Middle frontal gyrus (tissue), 1 donor: ENCODE measurements around the gene VSIG10L2.
A peak's percentile ranks its signal among the peaks of the same experiment; 100 is the strongest.
"Not testable (repeated sequence)": the region's sequence is repeated elsewhere in the genome, so short reads cannot be mapped to it uniquely, and the experiment has no call there.

Experiments used
- DNase-seq: peaks from one replicate; pipeline ENCODE4 v3.0.0-alpha.2; 2015; ENCODE audit warnings: low spot score; ENCODE audit errors: extremely low spot score

Gene VSIG10L2

DNA sequence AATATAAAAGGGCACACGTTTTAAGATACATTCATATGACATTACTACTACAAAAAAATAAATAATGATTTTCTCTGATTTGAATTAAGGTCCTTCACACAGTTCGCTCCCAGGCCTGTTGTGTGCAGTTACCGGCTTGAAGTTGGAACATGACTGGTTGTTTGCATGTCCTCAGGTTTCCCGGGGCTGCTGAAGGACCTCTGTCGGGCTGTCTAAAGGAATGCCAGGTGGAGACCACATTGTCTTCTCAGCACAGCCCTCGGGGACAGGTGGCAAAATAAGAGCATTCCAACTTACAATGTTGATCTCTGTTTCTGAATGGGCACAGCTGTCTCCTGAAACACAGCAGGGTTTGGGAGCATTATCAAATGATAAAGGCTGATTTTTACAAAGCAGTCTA, 14.9 kb downstream of the VSIG10L2 start:
- no peak for DNase-seq

DNA sequence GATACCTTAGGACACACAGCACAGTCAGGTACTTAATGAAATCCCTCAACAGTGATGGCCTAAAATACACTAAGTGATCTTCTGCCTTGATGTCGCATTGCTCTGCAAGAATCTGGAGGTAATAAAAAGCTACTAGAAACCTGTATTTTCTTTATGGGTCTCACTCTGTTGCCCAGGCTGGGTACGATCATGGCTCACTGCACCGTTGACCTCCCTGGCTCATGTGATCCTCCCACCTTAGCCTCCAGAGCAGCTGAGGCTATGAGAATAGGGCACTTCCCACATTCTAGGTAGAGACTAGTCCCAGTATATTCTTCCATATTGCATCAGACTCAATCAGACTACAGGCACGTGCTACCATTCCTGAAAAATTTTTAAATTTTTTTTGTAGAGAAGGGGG, 21.7 kb downstream of the VSIG10L2 start:
- no peak for DNase-seq

DNA sequence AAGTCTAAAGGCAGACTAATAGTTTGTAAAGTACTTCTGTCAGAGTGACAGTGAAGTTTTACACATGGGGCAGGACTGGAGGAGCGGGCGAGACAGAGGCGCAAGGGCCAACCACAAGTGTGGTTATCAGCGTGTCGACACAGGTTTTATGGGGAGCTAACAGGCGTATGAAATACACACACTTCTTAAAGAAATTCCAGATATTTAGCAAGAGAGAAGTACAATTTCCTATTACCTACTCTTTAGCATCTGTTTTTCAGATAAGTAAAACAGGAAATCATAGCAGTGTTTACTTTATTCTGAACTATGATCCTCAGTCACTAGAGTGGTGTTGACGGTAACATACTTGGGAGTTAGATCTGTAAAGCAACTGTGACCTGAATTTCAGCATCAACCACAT, 22.5 kb downstream of the VSIG10L2 start:
- DNase-seq, result no peak

DNA sequence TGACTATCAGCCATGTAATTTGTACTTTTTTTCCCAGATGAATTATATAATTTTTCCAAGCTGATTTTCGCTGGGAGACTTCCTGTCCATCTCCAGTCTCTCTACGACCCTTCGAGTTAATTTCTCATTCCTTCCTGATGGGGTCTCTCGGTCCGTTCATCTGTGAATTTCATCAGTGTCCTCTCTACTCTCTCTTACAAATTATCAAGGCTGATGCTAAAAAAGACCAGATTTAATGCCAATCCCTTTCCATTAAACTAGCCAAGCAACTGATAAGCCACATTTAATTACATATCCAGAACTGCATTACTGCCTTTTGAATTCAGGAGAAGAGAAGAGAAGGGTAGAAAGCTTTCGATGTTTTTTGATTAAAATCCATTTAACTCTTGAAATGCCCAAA, 25.8 kb downstream of the VSIG10L2 start:
- DNase-seq, result no peak

DNA sequence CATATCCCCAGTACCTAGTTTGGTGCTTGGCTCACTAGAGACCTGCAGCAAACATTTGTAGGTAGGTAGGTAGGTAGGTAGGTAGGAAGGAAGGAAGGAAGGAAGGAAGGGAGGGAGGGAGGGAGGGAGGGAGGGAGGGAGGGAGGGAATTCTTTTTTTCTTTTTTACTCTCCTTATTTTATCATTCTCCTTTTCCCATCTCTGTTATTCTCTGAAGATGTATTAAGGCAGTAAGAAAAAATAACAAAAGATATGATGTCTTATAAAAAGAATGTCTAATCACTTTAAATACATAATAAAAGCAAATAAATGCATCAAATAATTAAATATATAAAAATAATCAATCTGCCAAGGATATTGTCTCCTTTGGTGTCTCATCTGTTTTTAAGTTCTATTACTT, 28.4 kb downstream of the VSIG10L2 start:
- DNase-seq, result no peak

DNA sequence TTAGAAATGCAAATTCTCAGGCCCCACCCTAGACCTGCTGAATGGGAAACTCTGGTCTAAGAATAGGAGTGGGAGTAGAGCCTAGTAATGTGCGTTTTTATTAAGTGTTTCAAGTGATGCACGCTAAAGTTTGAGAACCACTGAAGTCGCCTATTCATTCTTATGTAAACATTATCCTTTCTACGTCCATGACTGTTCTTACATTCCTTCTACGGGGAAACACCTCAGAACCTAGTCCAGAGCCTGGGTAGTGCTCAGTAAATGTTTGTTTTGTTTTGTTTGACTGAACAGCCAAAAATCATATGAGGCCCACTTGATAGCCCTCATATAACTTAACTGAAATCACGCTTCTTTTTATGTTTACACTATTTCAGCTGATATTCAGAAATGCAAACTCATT, 29.8 kb downstream of the VSIG10L2 start:
- DNase-seq, result no peak

DNA sequence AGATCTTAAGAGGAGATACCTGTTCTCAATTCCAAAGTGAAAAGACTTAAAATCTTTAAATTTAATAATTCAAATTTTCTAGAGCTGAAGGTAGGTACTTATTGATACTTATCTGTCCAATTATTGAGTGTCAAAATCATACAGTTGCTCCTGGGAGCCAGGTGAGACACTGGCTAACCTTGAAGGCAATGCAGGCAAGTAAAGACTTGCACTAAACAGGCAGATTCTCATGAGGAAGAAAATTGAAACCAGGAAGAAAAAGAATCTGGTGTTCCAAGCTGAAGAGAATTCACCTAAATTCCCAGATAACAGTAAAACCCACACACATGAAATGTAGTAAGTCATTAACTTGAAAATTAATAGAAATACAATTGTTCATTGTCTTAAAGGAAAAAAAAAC, 30.3 kb downstream of the VSIG10L2 start:
- no peak for DNase-seq

DNA sequence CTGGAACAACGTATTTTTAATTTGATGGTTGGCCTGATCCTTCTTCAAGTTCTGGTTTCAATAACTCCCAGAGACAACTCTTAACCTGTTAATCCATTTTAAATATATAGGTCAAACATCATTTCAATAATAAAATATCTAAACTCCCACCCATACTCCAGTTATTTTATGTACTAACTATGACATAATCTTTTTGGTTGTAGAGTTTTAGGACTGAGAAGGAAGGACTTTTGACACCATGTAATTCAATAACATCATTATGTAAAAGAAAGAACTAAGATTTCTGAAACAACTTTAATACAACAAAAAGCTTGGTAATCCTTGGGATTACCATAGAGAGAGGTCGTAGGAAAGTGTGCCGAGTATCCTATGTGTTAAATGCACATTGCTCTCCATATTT, 31.5 kb downstream of the VSIG10L2 start:
- DNase-seq, result no peak

DNA sequence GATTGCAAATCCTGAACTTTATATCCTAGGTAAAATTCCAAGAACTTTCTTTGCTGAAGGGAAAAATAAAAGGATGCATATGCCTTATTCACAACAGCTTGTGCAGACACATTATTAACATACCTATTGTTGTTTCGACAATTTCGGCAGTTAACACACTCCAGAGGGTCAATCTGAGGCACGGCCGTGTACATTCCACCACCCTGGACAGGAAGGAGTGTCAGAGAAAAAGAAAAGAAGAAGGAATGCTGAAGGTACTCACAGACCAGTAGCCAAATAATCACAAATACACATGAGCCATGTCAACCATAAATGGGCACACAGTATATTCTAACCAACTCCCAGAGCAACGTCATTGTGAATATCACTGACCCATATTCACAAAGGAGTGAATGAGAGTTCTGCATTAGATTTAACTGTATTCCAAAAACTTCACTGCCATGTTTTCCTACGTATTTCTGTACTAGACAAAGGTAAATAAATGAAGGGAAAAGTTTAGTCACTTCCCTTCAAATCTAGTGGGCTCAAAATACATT, 32.4 kb downstream of the VSIG10L2 start:
- no peak for DNase-seq

DNA sequence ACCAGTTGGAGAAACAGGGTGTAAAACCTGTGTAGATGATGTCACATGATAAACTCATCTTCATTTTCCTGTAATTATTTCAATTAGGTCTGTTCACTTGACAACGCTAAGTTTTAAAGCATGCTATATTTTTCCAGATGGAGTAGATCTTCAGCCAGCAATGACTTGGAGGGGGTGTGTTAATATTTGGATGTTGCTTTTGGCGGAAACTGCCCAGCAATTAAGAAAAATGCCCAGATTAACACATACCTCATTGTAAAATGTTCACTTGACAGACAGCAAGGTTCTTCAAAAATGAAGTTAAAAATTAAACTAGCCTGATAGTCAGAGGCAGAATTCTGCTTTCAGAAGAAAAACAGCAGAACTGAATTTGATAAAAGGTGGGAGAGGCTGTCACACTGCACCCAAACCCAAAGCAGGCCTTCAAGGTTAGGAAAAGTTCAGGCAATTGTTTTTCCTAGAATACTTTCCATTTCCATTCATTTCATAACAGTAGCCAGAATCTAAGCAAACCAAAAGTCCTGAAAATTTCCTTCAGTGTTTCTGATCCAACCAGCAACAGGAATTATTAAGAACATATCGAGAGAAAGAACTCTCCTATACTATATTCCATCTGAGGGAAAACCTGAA, 33.0 kb downstream of the VSIG10L2 start:
- no peak for DNase-seq

DNA sequence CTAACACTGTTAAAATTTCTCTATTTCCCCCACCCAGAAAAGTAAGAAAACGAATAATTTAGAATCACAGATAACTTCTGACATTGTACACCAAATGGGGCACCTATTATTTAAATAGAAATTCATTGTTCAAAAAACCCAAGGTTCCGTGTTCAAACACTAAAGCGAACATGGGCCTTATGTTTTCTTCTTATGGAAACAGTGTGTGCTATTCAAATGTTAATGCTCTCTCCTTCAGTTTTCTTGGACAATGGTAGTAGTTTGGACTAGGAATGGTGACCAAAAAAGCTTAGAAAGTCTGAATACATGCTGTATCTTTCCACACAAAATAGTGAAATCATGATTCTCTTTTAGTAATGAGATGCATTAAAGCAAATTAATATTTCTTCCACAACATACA, 33.7 kb downstream of the VSIG10L2 start:
- no peak for DNase-seq

DNA sequence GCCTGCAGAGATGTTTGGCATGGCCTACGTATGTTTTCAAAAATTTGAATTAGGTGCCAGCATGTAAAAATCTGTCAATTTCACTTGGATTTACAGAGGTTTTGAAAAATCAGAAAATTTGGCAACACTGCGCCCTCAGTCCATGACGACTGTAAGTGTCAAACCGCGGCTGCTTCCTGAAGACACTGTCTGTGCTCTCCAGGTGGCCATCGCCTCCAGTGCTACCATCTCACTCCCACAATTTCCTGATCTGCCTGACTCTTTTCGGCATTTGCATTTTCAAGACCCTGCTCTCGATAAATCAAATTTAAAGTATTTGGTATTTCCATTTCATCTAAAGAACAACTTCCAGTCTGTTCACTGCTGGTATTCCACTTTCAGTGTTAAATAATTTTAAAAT, 34.6 kb downstream of the VSIG10L2 start:
- DNase-seq, result no peak

DNA sequence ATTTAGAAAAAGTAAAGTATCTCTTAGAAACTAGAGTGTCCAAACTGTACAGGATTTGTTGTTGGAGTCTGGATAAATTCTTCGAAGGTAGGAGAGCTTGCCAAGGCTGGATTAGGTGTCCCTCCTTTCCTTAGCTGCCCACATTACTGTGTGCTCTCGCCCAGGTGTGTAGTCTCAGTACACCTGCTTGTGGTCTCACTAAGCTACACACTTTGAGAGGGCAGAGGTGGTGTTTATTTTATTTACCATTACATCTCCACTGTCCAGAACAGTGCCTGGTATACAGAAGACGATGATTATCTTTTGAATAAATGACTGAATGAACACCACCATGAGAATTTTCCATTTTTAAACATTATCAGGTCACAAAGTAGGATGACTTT, 36.5 kb downstream of the VSIG10L2 start:
- no peak for DNase-seq

DNA sequence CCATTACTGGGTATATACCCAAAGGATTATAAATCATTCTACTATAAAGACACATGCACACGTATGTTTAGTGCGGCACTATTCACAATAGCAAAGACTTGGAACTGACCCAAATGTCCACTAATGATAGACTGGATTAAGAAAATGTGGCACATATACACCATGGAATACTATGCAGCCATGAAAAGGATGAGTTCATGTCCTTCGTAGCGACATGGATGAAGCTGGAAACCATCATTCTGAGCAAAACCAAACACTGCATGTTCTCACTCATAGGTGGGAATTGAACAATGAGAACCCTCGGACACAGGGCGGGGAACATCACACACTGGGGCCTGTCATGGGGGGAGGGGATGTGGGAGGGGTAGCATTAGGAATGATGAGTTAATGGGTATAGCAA, 40.1 kb downstream of the VSIG10L2 start:
- DNase-seq, result not testable (repeated sequence)

DNA sequence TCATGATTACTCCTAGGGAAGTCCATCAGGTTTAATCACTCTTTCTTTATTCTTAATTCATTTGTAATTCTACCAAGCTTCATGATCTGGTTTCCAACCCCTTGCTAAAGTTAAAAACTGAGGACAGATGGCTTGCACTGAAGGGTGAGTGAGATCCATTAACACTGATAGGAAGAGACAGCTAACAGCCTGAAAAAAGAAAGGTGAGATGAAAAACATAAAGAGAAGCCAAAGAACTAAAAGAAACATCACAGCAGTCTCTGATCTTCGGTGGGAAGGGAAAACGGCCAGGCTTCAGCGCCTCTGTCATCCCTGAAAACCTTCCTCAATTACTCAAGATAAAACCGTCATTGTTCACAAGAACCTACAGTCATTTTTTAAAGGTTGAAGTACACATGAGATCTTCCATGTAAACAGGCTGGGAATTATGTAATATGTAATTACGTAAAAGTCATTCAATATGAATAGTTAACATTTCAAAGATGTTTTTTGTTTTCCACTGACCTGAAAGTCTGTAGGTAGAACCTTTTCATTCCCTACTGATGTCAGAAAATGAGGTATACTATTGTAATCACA, 41.3 kb downstream of the VSIG10L2 start:
- no peak for DNase-seq

DNA sequence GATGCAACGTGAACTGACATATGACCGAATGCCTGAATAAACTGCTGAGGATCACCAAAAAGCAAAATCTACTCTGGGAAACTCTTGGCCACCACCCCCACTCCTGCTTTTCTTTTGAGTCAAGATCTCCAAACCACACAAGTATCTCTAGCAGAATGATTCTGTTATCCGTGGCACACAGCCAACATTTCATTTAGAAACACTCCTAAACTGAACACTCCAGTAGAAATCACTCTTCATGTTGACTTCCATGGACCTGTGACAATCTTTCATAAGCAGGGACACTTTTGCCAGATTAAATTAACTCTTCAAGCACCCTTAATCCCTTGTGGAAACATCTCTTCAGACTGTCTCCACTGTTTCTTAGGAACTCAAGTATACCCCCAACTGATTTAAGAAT, 44.4 kb downstream of the VSIG10L2 start:
- peak; percentile 47 for DNase-seq

DNA sequence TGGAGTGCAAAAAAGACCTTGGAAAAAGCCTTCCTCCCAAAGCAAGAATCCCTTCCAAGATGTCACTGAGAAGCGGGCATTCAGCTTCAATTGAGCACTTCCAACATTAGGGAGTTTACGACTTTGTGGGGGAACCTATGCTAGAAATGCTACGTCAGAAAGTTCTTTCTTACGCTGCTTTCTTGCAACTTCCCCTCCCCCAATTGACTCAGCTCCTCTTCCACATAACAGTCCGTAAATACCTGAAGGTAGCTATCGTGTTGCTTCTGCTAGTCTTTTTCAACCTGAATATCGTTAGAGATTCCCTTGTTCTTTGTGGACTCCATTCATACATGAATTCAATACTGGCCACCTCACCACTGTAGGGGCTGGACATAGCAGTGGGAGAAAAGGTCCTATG, 47.0 kb downstream of the VSIG10L2 start:
- no peak for DNase-seq

DNA sequence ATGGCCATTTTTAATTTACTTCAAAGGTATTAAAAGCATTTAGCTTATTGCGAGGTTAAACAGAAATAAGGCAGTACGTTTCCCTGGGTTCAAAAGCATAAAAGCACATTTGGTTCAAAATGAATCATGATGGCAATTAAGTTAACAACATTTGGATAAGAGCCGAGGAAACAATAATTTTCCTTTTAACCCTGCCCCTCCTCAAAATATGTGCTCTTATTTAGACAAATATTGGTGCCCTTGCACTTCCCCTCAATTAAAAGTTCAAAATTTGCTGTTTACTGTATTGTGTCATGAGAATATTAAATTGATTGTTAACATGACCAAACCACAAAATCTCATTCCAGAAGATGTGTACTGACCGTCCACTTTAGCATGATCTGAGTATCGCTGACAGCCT, 48.7 kb downstream of the VSIG10L2 start:
- DNase-seq, result no peak

DNA sequence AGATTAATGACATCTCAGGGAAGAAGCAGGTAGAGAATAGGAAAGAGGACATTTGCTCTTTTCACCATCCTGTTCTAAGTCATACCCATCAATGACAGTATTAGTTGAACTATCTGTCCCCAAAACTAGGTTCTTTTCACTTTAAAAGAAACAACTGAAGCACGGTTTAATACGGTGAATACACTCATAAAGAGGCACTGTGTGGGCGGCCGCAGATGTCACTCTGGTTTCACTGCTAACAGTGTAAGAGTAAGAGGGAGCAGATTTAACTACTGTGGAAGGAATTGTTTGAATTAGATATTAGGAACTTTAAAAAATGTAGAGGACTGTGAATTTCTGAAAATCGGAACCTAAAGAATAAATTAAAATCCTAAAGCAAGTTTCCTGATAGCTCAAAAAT, 49.5 kb downstream of the VSIG10L2 start:
- no peak for DNase-seq

DNA sequence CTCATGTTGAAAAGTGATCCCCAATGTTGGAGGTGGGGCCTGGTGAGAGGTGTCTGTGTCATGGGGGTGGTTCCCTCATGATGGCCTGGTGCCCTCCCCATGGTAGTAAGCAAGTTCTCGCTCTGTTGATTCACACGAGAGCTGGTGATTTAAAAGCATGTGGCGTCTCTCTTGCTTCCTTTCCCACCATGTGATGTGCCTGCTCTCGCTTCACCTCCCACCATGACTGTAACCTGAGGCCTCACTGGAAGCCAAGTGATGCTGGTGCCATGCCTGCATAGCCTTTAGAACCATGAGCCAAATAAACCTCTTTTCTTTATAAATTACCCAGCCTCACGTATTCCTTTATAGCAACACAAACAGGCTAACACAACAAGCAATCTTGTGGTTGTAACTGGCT, 52.4 kb downstream of the VSIG10L2 start:
- DNase-seq, result no peak

DNA sequence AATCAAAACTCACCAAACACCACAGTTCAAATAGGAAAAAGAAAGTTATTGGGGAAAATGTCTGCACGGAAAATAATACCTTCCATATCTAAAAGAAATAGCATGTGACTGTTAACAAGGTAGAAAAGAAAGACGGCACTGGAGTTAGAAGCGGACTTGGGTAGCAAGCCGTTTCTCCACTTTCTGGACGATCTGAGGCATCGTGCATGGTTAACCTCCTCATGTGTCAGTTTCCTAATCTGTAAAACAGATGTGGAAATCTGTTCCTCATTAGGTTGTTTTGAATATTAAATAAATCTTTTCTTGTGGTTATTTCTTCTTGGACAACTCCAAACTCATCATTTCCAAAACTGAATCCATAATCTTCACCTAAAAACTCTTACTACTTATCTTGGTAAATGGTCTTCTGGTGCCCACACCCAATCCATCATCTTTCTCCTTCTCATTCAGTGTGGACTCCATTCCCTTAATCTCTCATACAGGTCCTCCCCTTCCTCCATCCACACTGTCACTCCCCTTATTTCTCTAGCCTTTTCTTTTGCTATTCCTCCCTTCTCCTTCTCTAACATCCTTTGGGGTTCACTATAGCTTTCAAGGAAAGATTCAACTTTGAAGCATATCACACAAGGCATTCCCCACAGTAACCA, 53.5 kb downstream of the VSIG10L2 start:
- no peak for DNase-seq

DNA sequence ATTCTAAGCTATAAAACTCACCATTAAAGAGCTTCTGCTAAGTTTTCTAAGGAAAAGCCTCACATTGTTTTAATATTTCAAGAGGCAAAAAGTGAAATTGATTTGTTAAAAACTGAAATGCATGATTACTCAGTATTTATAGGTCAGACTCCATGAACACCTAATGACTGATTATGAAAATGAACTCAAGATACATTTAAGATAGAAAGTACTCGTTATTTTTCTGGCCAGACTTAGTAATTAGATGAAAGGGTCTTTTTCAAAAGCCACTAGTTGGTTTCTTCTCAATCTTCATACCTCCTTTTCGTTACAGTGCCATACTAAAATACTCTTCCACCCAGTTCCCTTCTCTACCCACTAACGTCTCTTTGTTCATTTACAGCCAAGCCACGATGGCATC, 56.3 kb downstream of the VSIG10L2 start:
- no peak for DNase-seq
